CD4-positive, CD25-positive, alpha-beta regulatory T cell (primary cell): ENCODE data around the gene OGFR. TPM values are rescaled to one million over a fixed set of nuclear protein-coding genes. Genes with fewer than 3 reads are reported as not detected.
"Not testable (repeated sequence)": the region's sequence is repeated elsewhere in the genome, so short reads cannot be mapped to it uniquely, and the experiment has no call there.

Experiments
- ATAC-seq, 2 donors: fragments of 150-1000 bp; cut with Tn5 transposase; one replicate each; pipeline ENCODE4 v1.10.0; 2021; ENCODE audit warnings: low read depth in 2 of 2, moderate number of reproducible peaks in 2 of 2, moderate library complexity in 1 of 2
- DNase-seq, 3 donors: peaks; one replicate each; pipeline versions ENCODE4 v3.0.0 to v3.0.0-alpha.2; 2012 to 2022; ENCODE audit warnings: mixed read lengths in 1 of 3
- H3K27ac ChIP-seq: one replicate; pipeline ENCODE4 v1.7.0; 2013; ENCODE audit warnings: mild to moderate bottlenecking, low read length; ENCODE audit not compliant: insufficient read depth, poor library complexity, severe bottlenecking
- H3K27me3 ChIP-seq: one replicate; pipeline ENCODE4 v1.7.0; 2013; ENCODE audit warnings: low read length; ENCODE audit not compliant: control insufficient read depth, insufficient read depth
- H3K36me3 ChIP-seq: one replicate; pipeline ENCODE4 v1.7.0; 2013; ENCODE audit warnings: mild to moderate bottlenecking, low read length, moderate library complexity; ENCODE audit not compliant: control insufficient read depth, insufficient read depth
- H3K4me1 ChIP-seq: 2 replicates; pipeline ENCODE4 v1.7.0; 2013; ENCODE audit warnings: mild to moderate bottlenecking, low read length; ENCODE audit not compliant: insufficient read depth, control insufficient read depth, poor library complexity, severe bottlenecking
- H3K4me3 ChIP-seq: one replicate; pipeline ENCODE4 v1.7.0; 2013; ENCODE audit warnings: low read depth, mild to moderate bottlenecking, low read length, moderate library complexity
- H3K9me3 ChIP-seq, 2 experiments: 1 replicate in 1 of 2; 2 replicates in 1 of 2; pipeline ENCODE4 v1.7.0; 2013; ENCODE audit warnings: low read length in 2 of 2, mild to moderate bottlenecking in 1 of 2, moderate library complexity in 1 of 2; ENCODE audit not compliant: control insufficient read depth in 2 of 2
- H3K27ac Mint-ChIP-seq, 3 donors: one replicate each; pipeline ENCODE4 v1.8.0; 2020 to 2022; ENCODE audit warnings: mild to moderate bottlenecking in 3 of 3, mixed read lengths in 3 of 3, moderate library complexity in 2 of 3
- H3K27me3 Mint-ChIP-seq: one replicate; pipeline ENCODE4 v1.8.0; 2022; ENCODE audit warnings: mild to moderate bottlenecking, mixed read lengths
- H3K36me3 Mint-ChIP-seq: one replicate; pipeline ENCODE4 v1.8.0; 2020; ENCODE audit warnings: mixed read lengths
- H3K4me1 Mint-ChIP-seq, 4 donors: one replicate each; pipeline ENCODE4 v1.8.0; 2020 to 2022; ENCODE audit warnings: mixed read lengths in 4 of 4, mild to moderate bottlenecking in 1 of 4
- H3K4me3 Mint-ChIP-seq, 4 donors: one replicate each; pipeline ENCODE4 v1.8.0; 2020 to 2022; ENCODE audit warnings: mild to moderate bottlenecking in 4 of 4, mixed read lengths in 4 of 4, moderate library complexity in 3 of 4
- H3K9me3 Mint-ChIP-seq, 7 donors: one replicate each; pipeline ENCODE4 v1.8.0; 2020 to 2022; ENCODE audit warnings: mixed read lengths in 7 of 7, mild to moderate bottlenecking in 3 of 7, moderate library complexity in 2 of 7
- polyA plus RNA-seq, 4 donors: library from polyadenylated mRNA; unstranded; fragments of 300-500 nt; fragmentation: Illumina TruSeq; gene quantifications; one replicate each; pipeline ENCODE4 v1.2.3, GENCODE V29; 2021
- total RNA-seq: library from RNA; stranded (reverse); gene quantifications from one replicate; pipeline ENCODE4 v1.2.3, GENCODE V29; 2022

The OGFR gene
- total and polyA plus RNA-seq, 5 donors from 2014 or later: 41.5 to 61.1 (median 42.2) TPM

GRCh38 chr20:62849431-62849830, 44.8 kb downstream of the OGFR start:
- H3K4me1 ChIP-seq: no peaks in the 10 kb centered on the region
- H3K27me3 Mint-ChIP-seq: no peaks in the 10 kb centered on the region
- no peaks in the 10 kb centered on the region for H3K9me3 ChIP-seq
- DNase-seq: no peak
- H3K4me3 Mint-ChIP-seq: no peak overlapping the region
- H3K9me3 Mint-ChIP-seq: peaks cover 0 to 4% (median 0%) of the 10 kb centered on the region in 7 donors
- no peak overlapping the region for H3K27ac ChIP-seq
- no peak for ATAC-seq
- peaks cover 13% of the 10 kb centered on the region for H3K36me3 ChIP-seq
- no peak overlapping the region for H3K4me3 ChIP-seq
- no peak overlapping the region for H3K27ac Mint-ChIP-seq
- H3K36me3 Mint-ChIP-seq: peaks cover 24% of the 10 kb centered on the region
- no peaks in the 10 kb centered on the region for H3K27me3 ChIP-seq
- peaks cover 0 to 5% (median 4%) of the 10 kb centered on the region in 4 donors for H3K4me1 Mint-ChIP-seq

DNA sequence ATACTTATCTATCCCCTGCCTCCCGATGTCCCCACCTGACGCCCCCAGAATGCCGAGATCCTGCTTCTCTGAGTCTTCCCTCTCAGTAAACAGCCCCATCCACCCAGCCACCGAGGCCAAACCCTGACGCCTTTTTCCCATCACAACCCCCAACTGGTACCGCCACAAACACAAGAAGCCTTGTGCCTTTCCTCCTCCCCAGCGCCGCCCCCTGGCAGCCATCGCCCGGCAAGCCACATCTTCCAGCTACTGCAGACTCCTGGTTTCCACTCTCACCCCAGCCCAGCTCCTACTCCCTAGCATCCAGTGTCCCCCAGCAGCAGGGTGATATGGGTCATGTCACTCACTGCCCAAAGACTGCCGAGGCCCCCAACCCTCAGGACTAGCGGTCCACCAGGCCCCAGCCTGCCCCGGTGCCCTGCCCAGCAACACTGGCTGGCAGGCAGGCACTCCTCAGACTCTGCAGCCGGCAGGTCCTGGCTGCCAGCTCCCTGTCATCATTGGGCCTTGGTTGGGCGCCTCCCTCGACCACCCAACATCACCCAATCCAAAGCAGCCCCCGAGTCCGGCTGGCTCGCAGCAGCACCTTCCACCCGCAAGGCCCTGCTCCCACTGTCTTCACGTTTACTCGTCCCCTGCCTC, 45.8 kb downstream of the OGFR start:
- Mint-ChIP-seq H3K36me3 (peaks cover 25% of the 10 kb centered on the region), H3K4me3 (no peak overlapping the region), H3K9me3 (peaks cover 0 to 4% (median 0%) of the 10 kb centered on the region in 7 donors), H3K4me1 (peaks cover 0 to 9% (median 4%) of the 10 kb centered on the region in 4 donors), H3K27ac (peak overlapping the region in 1 of 3 donors; percentile 26), H3K27me3 (no peaks in the 10 kb centered on the region)
- Histone ChIP-seq H3K9me3 (no peaks in the 10 kb centered on the region), H3K4me3 (no peak overlapping the region), H3K4me1 (no peaks in the 10 kb centered on the region), H3K27me3 (no peaks in the 10 kb centered on the region), H3K27ac (no peak overlapping the region), H3K36me3 (peaks cover 12% of the 10 kb centered on the region)
- DNase-seq (no peak), ATAC-seq (no peak)

GRCh38 chr20:62852196-62852595, 47.6 kb downstream of the OGFR start:
- Histone ChIP-seq H3K27me3 (no peaks in the 10 kb centered on the region), H3K36me3 (peaks cover 13% of the 10 kb centered on the region), H3K27ac (no peak overlapping the region), H3K9me3 (no peaks in the 10 kb centered on the region), H3K4me1 (no peaks in the 10 kb centered on the region), H3K4me3 (no peak overlapping the region)
- peaks cover 29% of the 10 kb centered on the region for H3K36me3 Mint-ChIP-seq
- peaks cover 0 to 9% (median 4%) of the 10 kb centered on the region in 4 donors for H3K4me1 Mint-ChIP-seq
- no peak overlapping the region for H3K4me3 Mint-ChIP-seq
- ATAC-seq (no peak), DNase-seq (no peak)
- H3K9me3 Mint-ChIP-seq: peaks cover 0 to 4% (median 0%) of the 10 kb centered on the region in 7 donors
- H3K27me3 Mint-ChIP-seq: no peaks in the 10 kb centered on the region
- no peak overlapping the region for H3K27ac Mint-ChIP-seq

DNA sequence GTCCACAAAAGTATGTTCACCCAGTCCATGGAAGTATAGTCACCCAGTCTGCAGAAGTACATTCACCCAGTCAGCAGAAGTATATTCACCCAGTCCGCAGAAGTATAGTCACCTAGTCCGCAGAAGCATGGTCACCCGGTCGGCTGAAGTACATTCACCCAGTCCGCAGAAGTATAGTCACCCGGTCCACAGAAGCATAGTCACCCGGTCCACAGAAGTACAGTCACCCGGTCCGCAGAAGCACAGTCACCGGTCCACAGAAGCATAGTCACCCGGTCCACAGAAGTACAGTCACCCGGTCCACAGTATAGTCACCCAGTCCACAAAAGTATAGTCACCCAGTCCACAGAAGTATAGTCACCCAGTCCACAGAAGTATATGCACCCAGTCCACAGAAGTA, 48.2 kb downstream of the OGFR start:
- H3K4me1 Mint-ChIP-seq: peaks cover 0 to 9% (median 6%) of the 10 kb centered on the region in 4 donors
- no peak overlapping the region for H3K27ac ChIP-seq
- H3K27me3 Mint-ChIP-seq: no peaks in the 10 kb centered on the region
- no peaks in the 10 kb centered on the region for H3K9me3 ChIP-seq
- peaks cover 0 to 4% (median 0%) of the 10 kb centered on the region in 7 donors for H3K9me3 Mint-ChIP-seq
- peaks cover 14% of the 10 kb centered on the region for H3K36me3 ChIP-seq
- ATAC-seq: no peak
- no peaks in the 10 kb centered on the region for H3K27me3 ChIP-seq
- no peak overlapping the region for H3K27ac Mint-ChIP-seq
- no peak overlapping the region for H3K4me3 Mint-ChIP-seq
- no peak for DNase-seq
- H3K4me3 ChIP-seq: no peak overlapping the region
- peaks cover 32% of the 10 kb centered on the region for H3K36me3 Mint-ChIP-seq
- H3K4me1 ChIP-seq: no peaks in the 10 kb centered on the region

GRCh38 chr20:62853304-62853703, 48.7 kb downstream of the OGFR start:
- H3K4me1 ChIP-seq, H3K9me3 Mint-ChIP-seq, H3K27ac Mint-ChIP-seq, H3K9me3 ChIP-seq, H3K4me3 Mint-ChIP-seq, H3K27me3 ChIP-seq, H3K27ac ChIP-seq, H3K4me1 Mint-ChIP-seq, ATAC-seq, DNase-seq, H3K4me3 ChIP-seq, H3K27me3 Mint-ChIP-seq: not testable (repeated sequence)
- peaks cover 16% of the 10 kb centered on the region for H3K36me3 ChIP-seq
- H3K36me3 Mint-ChIP-seq: peaks cover 30% of the 10 kb centered on the region

DNA sequence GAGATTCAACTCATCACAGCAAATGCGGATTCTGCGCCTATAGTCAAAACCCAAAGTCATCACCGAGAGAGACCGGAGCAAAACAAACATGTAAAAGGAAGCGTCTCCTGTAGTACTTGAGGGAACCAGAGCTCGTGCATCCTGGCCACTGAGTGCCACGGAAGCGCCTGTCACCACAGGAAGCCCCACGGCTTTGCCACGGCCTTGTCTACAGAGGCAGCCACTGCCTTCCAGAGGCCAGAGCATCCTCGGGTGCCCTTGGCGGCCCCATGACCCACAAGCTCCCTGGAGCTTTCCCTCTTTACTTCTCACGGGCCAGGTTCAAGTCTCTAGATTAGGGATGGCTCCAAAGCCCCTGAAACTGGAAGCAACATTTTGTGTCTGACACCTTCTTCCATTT, 49.5 kb downstream of the OGFR start:
- H3K4me3 Mint-ChIP-seq: no peak overlapping the region
- H3K27me3 Mint-ChIP-seq: no peaks in the 10 kb centered on the region
- Histone ChIP-seq H3K4me3 (no peak overlapping the region), H3K4me1 (peaks cover under 1% of the 10 kb centered on the region), H3K9me3 (no peaks in the 10 kb centered on the region), H3K36me3 (peaks cover 16% of the 10 kb centered on the region), H3K27ac (no peak overlapping the region), H3K27me3 (no peaks in the 10 kb centered on the region)
- peaks cover 30% of the 10 kb centered on the region for H3K36me3 Mint-ChIP-seq
- H3K9me3 Mint-ChIP-seq: peaks cover 0 to 4% (median 0%) of the 10 kb centered on the region in 7 donors
- H3K4me1 Mint-ChIP-seq: peaks cover 0 to 9% (median 7%) of the 10 kb centered on the region in 4 donors
- no peak overlapping the region for H3K27ac Mint-ChIP-seq
- ATAC-seq (no peak), DNase-seq (no peak)

GRCh38 chr20:62855120-62855519, 50.5 kb downstream of the OGFR start:
- Mint-ChIP-seq H3K4me3 (no peak overlapping the region), H3K9me3 (peaks cover 0 to 4% (median 0%) of the 10 kb centered on the region in 7 donors), H3K27ac (no peak overlapping the region), H3K4me1 (peaks cover 3 to 14% (median 11%) of the 10 kb centered on the region in 4 donors), H3K36me3 (peaks cover 28% of the 10 kb centered on the region), H3K27me3 (no peaks in the 10 kb centered on the region)
- ATAC-seq (no peak), DNase-seq (no peak)
- H3K27ac ChIP-seq: no peak overlapping the region
- no peaks in the 10 kb centered on the region for H3K9me3 ChIP-seq
- peaks cover 16% of the 10 kb centered on the region for H3K36me3 ChIP-seq
- H3K4me1 ChIP-seq: peaks cover 10% of the 10 kb centered on the region
- H3K27me3 ChIP-seq: no peaks in the 10 kb centered on the region
- H3K4me3 ChIP-seq: no peak overlapping the region
